OCI-LY1 (cell line): Measurements from ENCODE around the gene PPP1R12B.
"Not testable (repeated sequence)": the region's sequence is repeated elsewhere in the genome, so short reads cannot be mapped to it uniquely, and the experiment has no call there.

ENCODE experiments used
- CTCF ChIP-seq: fragments of 200-600 bp; sonication (generic), shearing (Covaris generic); IDR thresholded peaks from 2 replicates; pipeline ENCODE4 v1.5.1; 2017; ENCODE audit warnings: mild to moderate bottlenecking, antibody characterized with exemption, low read length, moderate library complexity, mixed read lengths
- EZH2 ChIP-seq: fragments of 200-600 bp; sonication (generic), shearing (Covaris generic); IDR thresholded peaks from 2 replicates; pipeline ENCODE4 v1.8.0; 2017; ENCODE audit warnings: borderline replicate concordance, mixed run types, mild to moderate bottlenecking, antibody characterized with exemption, low read length, moderate library complexity, mixed read lengths

DNA sequence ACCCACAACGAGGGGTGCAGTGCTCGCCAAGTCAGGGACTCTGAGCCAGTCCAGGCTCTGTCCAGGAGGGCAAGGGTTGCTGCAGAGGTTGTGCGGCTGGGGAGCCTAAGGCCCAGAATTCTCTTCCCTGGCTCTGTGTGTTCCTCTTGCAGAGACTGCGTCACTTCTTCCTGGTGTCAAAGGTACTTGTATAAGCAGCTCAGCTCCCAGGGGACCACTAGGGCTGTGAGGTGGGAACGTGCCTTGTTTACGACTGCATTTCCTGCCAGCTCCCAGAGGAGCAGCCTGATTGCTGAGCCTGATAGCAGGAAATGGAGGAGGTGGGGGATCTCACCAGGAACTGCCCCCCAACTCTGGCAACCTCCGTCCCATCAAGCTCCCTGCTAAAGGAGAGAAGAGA, 278.5 kb downstream of the PPP1R12B start:
- not testable (repeated sequence) for TF ChIP-seq EZH2, CTCF
